Endothelial cell of hepatic sinusoid (primary cell): ENCODE data around the gene EME2.
"Not testable (repeated sequence)": the region's sequence is repeated elsewhere in the genome, so short reads cannot be mapped to it uniquely, and the experiment has no call there.

Source experiments
- in situ Hi-C: cut with HindIII; loops from 2 replicates; pipeline ENCODE4 v1.10.0; 2017; ENCODE audit warnings: low sequenced_read_pairs

EME2 gene

DNA sequence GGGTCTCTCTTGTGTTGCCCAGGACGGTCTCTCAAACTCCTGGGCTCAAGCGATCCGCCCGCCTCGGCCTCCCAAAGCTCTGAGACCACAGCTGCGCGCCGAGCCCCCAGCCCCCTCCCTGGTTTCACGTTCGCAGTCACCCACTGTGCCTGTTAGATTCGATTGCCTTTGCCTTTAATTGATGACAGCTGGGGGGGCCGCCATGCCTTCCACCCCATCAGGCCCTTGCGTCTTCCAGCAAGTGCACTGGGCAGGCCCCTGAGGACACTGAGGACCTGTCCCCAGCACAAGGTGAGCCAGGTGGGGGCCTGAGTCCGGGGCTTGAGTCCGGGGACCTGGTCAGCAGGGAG lies 17.6 kb downstream of the EME2 start:
- in situ Hi-C loops: no loop called here

GRCh38 chr16:1790611-1791255 lies 18.1 kb downstream of the EME2 start:
- in situ Hi-C loops: no loop called here

DNA sequence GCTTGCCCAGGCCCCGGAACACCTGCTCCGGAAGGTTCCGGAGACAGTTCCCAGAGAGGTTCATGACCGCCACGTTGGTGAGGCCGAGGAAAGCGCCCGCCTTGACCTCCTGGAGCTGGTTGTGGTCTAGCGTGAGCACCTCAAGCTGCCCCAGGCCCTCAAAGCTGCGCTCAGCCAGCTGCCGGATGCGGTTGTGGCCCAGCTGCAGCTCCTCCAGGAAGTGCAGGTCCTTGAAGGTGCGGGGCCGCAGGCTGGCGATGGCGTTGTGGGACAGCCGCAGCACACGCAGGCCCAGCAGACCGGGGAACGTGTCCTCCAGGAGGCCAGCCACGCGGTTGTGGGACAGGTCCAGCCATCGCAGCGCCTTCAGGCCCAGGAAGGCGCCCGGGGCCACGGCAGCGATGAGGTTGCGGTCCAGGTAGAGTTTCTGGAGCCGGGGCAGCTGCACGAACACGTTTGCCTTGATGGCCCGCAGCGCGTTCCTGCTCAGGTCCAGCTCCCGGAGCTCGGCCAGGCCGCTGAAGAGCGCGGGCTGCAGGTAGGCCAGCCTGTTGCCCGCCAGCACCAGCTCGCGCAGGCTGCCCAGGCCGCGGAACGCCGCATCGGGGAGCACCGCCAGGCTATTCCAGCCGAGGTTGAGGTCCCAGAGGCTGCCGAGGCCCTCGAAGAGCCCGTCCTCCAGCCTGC lies 18.8 kb downstream of the EME2 start:
- in situ Hi-C loops: no loop called here

DNA sequence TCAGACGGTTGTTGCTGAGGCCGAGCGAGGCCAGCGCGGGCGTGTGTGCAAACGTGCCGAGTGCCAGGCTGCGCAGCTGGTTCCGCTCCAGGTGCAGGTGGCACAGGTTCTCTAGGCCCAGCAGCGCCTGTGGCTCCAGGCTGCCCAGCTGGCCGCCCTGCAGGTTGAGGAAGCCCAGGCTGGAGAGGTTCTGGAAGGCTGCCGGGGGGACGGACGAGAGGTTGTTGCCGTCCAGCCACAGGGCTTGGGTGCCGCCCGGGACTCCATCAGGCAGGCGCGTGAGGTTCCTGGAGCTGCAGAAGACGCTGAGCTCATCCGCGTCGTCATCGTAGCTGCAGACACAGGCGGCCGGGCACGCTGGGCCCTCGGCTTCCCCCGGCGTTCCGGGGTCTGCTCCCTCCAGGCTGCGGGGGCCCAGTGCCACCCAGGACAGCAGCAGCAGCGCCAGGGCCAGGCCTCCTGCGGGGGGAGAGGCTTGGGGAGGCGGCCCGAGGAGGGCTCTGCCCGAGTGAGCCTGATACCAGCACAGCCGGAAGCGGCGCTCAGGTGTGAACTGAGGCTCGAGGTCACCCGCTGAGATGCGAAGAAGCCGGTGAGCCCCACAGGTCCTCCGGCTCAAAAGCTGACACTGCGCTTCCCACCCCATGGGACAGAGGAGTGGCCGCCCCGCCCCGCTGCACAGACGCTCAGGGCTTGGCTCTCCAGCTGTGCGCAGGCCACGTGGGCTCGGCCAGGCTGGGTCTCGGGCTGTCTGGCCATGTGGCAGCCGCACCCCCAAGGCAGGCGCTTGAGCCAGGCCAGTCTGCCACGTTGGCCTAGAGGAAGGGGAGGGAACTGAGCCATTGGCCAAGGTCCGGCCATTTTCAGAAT lies 19.6 kb downstream of the EME2 start:
- in situ Hi-C loops: no loop called here

DNA sequence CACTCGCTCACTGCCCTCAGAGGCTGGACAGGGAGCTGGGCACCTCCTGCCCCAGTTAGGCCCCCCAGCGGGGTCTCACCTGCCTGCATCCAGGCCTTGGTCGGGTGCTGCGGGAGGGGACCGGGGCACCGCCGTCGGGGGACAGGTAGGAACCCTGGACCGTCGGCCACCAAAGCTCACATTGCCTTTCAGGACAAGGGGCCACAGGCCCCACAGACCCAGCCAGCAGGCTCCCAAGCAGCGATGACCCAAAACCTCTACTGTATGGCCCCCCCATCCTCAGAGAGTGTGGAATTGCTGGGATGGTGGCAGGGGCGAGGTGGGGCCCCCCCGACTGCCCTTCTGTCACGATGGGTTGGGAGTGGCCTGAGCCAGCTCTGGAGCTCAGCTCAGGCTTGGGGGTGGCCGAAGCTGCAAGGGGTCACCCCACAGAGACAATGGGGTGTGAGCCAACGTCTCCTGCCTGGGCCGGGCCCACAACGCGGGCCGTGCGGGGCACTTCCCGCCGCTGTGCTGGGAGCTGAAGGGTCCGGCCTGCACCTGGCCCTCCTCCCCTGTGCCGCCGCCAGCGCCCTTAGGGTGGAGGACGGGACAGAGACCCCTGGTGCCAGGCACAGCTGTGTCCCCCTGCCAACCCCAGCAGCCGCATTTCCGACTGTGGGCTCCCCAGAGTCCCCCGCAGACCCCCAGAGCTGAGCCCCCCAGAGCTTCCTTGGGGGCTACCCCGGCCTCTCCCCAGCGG lies 20.4 kb downstream of the EME2 start:
- in situ Hi-C loops: no loop called here

- in situ Hi-C loops: no loop called here
Observed at GRCh38 chr16:1793578-1794220, 21.1 kb downstream of the EME2 start, which contains the start of gene IGFALS. Gene IGFALS (minus strand): TSS chr16:1793705. CDS start chr16:1793652, 53 bp downstream.

DNA sequence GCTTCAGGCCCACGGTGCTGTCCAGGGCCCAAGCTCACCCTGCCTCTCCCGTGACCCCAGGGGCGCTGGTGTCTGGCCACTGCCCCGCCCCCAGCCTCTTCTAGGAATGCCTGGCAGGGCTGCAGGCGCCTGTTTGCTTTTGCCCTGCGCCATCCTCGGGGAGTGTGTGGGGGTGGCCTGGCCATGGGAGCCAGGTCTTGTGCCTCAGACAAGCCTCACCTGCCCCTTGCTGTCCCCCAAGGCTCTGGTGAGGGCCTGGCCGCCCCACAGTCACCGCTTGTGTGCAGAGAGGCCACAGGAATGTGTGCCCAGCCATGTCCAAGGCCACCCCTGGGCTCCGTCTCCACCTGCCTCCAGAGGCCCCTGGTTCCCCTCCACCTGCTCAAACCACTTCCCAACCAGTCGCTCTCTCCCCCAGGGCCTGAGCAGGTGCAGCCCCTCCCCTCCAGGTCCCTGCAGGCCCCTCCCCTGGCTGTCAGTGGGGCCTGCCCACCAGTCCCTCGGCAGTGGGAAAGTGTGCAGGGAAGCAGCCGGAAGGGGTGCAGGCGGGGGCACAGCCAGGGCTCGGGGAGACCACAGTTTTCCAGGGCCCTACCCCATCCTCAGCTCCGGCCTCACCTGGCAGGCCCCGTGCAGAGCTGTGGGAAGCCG lies 21.7 kb downstream of the EME2 start:
- in situ Hi-C loops: no loop called here

DNA sequence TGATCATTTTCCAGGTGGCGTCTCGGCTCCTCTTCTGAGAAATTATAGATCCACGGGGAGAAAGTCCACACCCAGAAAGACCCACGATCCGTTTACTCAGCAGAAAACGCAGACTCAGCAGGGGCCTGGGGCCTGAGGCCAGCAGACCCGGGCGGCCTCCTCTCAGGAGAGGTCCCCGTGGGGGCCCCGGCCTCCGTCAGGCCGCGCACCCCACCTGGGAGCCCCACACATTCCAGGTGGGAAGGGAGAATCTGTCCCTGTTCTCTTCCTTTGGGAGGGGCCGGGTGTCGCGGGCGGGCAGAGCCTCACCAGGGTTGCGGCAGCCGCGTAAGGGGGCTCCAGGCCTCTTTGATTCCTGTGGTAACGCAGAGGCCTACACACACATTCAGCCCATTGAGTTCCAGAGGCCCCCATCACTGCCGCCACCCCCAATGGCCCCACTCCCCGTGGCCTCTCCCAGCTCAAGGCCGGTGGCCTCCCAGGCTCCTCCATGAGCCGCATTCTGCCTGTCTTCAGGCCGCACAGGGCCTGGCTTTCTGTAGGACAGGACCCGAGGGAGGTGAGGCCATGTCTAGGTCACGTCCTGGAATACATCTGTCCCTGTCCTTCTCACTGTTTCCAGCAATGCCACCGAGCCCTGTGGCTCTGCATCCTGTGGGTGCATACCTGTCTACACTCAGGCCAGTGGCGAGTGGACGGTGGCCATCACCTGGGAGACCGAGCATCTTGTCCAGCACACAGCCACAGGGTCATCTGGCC lies 22.5 kb downstream of the EME2 start:
- in situ Hi-C loops: no loop called here

DNA sequence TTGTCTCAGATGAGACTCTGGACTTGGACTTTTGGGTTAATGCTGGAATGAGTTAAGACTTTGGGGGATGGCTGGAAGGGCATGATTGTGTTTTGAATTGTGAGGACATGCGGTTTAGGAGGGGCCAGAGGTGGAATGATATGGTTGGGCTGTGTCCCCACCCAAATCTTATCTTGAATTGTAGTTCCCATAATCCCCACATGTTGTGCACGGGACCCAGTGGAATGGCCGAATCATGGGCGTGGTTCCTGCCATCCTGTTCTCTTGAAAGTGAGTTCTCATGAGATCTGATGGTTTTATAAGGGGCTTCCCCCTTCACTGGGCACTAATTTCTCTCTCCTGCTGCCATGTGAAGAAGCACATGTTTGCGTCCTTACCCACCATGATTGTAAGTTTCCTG lies 26.7 kb downstream of the EME2 start:
- in situ Hi-C loops: not testable (repeated sequence)

DNA sequence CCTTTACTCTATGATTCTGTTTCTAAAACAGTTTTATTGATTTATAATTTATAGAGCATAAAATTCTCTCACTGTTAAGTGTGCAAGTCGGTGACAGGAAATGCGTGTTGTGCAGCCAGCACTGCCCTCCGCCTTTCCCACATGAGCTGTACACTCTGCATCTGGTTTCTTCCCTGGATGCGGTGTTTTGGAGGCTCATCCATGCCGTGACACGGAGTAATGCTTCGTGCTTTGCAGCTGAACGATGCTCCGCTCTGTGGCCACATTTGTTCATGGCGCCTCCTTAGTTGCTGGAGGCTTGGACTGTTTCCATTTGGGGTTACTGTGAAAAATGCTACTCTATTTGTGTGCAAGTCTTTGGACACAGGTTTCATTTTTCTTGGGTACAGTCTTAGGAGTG lies 28.1 kb downstream of the EME2 start:
- in situ Hi-C loops: no loop called here

- in situ Hi-C loops: no loop called here
Observed at GRCh38 chr16:1807626-1808025, 35.0 kb downstream of the EME2 start.

- in situ Hi-C loops: no loop called here
Observed at GRCh38 chr16:1808691-1809090, 36.1 kb downstream of the EME2 start.

- in situ Hi-C loops: no loop called here
Observed at GRCh38 chr16:1809281-1809801, 36.7 kb downstream of the EME2 start.

- in situ Hi-C loops: no loop called here
Observed at GRCh38 chr16:1810106-1810505, 37.5 kb downstream of the EME2 start.

GRCh38 chr16:1810536-1810935 lies 37.9 kb downstream of the EME2 start:
- in situ Hi-C loops: no loop called here

GRCh38 chr16:1812732-1813163 lies 40.1 kb downstream of the EME2 start:
- in situ Hi-C loops: no loop called here

DNA sequence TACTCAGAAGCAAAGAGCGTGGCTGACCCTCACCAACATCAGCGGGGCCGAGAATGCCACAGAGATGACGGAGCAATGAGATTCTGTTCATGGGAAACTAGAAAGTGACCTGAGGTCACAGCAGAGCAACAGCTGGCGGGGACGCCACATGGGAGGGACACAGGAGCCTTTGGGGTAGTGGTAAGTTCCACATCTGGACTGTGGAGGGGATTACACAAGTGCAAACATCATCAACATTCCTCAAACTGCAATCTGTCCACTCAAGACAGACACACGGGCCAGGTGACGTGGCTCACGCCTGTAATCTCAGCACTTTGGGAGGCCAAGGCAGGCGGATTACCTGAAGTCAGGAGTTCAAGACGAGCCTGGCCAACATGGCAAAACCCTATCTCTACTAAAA lies 42.9 kb downstream of the EME2 start:
- in situ Hi-C loops: no loop called here

- in situ Hi-C loops: no loop called here
Observed at GRCh38 chr16:1816396-1817275, 44.0 kb downstream of the EME2 start.
